Activated naive CD4-positive, alpha-beta T cell treated with anti-CD3 and anti-CD28 coated beads, Interleukin-2, amount 50 U/mL, for 24 hours (primary cell): ENCODE measurements around the gene TEF.
"Not testable (repeated sequence)": the region's sequence is repeated elsewhere in the genome, so short reads cannot be mapped to it uniquely, and the experiment has no call there.

Experiments used
- H3K27ac Mint-ChIP-seq: one replicate; pipeline ENCODE4 v1.8.0; 2021; ENCODE audit warnings: mild to moderate bottlenecking, mixed read lengths
- H3K27me3 Mint-ChIP-seq: one replicate; pipeline ENCODE4 v1.8.0; 2021; ENCODE audit warnings: mixed read lengths
- H3K36me3 Mint-ChIP-seq: one replicate; pipeline ENCODE4 v1.8.0; 2021; ENCODE audit warnings: mixed read lengths
- H3K4me1 Mint-ChIP-seq: one replicate; pipeline ENCODE4 v1.8.0; 2021; ENCODE audit warnings: mixed read lengths
- H3K4me3 Mint-ChIP-seq: one replicate; pipeline ENCODE4 v1.8.0; 2021; ENCODE audit warnings: mild to moderate bottlenecking, mixed read lengths
- H3K9me3 Mint-ChIP-seq: one replicate; pipeline ENCODE4 v1.8.0; 2021; ENCODE audit warnings: mixed read lengths

Gene TEF

GRCh38 chr22:41417622-41418390, 36.1 kb downstream of the TEF start:
- Mint-ChIP-seq H3K4me3 (no peak overlapping the region), H3K9me3 (no peaks in the 10 kb centered on the region), H3K27me3 (no peaks in the 10 kb centered on the region), H3K36me3 (no peaks in the 10 kb centered on the region), H3K27ac (no peak overlapping the region), H3K4me1 (peaks cover 19% of the 10 kb centered on the region)

GRCh38 chr22:41418717-41419116, 37.0 kb downstream of the TEF start:
- no peaks in the 10 kb centered on the region for H3K36me3 Mint-ChIP-seq
- H3K27me3 Mint-ChIP-seq: no peaks in the 10 kb centered on the region
- H3K4me1 Mint-ChIP-seq: peaks cover 19% of the 10 kb centered on the region
- H3K27ac Mint-ChIP-seq: no peak overlapping the region
- H3K4me3 Mint-ChIP-seq: no peak overlapping the region
- H3K9me3 Mint-ChIP-seq: no peaks in the 10 kb centered on the region

- no peak overlapping the region for H3K4me3 Mint-ChIP-seq
- H3K27ac Mint-ChIP-seq: peak overlapping the region; percentile 78
- H3K9me3 Mint-ChIP-seq: no peaks in the 10 kb centered on the region
Measured at GRCh38 chr22:41425660-41426365, 44.1 kb downstream of the TEF start.

DNA sequence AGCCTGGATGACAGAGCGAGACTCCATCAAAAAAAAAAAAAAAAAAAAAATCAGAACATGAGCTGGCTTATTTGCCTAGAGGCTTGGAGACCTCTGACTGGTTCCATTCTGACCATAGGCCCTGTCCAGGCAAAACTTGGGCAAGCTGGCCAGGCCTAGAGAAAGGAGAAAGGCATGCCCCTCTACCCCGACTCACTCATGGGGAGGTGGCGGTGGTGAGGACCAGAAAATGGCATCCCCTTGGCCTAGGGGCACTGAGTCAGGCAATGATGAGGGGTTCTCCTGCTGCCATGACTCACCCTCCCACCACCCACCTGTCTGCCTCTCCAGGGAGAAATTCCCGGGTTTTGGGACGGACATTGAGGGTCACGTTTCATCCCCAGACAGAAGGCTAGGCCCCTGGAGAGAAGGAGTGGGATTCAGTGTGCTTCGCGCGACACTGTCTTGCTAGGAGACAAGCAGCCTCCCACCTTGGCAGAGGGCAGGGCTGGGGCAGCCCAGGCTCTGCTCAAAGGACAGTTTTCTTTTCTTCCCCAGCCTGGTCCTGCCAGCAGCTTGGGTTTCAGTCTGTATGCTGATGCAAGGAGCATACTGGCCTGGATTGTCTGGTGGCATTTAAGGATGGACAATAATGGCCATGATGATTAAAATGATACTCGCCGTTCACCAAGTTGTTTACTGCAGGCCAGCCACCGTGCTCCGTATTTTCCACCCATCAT, 47.6 kb downstream of the TEF start:
- H3K27me3 Mint-ChIP-seq: no peaks in the 10 kb centered on the region
- no peak overlapping the region for H3K27ac Mint-ChIP-seq
- no peaks in the 10 kb centered on the region for H3K9me3 Mint-ChIP-seq
- H3K4me3 Mint-ChIP-seq: no peak overlapping the region
- H3K36me3 Mint-ChIP-seq: peaks cover 12% of the 10 kb centered on the region
- H3K4me1 Mint-ChIP-seq: peaks cover 17% of the 10 kb centered on the region

More at GRCh38 chr22:41425660-41426365, 44.1 kb downstream of the TEF start:
- Mint-ChIP-seq H3K36me3 (peaks cover 6% of the 10 kb centered on the region), H3K4me1 (peaks cover 13% of the 10 kb centered on the region), H3K27me3 (no peaks in the 10 kb centered on the region)

DNA sequence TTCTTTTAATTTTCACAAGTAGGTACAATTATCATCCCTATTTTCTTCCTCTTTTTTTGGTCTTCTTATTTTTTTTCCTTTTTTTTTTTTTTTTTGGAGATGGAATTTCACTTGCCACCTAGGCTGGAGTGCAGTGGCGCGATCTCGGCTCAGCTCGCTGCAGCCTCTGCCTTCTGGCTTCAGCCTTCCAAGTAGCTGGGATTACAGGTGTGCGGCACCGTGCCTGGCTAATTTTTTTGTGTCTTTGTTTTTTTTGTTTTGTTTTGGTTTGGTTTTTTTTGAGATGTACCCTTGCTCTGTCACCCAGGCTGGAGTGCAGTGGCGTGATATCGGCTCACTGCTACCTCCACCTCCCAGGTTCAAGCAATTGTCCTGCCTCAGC, 48.2 kb downstream of the TEF start:
- Mint-ChIP-seq H3K27ac (no peak overlapping the region), H3K9me3 (no peaks in the 10 kb centered on the region)

GRCh38 chr22:41431656-41432055, 49.9 kb downstream of the TEF start:
- no peak overlapping the region for H3K27ac Mint-ChIP-seq
- H3K4me3 Mint-ChIP-seq: no peak overlapping the region
- peaks cover 12% of the 10 kb centered on the region for H3K36me3 Mint-ChIP-seq
- no peaks in the 10 kb centered on the region for H3K9me3 Mint-ChIP-seq
- H3K4me1 Mint-ChIP-seq: peaks cover 8% of the 10 kb centered on the region
- H3K27me3 Mint-ChIP-seq: no peaks in the 10 kb centered on the region

More for the DNA sequence above, 48.2 kb downstream of the TEF start:
- Mint-ChIP-seq H3K27me3 (no peaks in the 10 kb centered on the region), H3K36me3 (peaks cover 12% of the 10 kb centered on the region), H3K4me3 (no peak overlapping the region), H3K4me1 (peaks cover 17% of the 10 kb centered on the region)

DNA sequence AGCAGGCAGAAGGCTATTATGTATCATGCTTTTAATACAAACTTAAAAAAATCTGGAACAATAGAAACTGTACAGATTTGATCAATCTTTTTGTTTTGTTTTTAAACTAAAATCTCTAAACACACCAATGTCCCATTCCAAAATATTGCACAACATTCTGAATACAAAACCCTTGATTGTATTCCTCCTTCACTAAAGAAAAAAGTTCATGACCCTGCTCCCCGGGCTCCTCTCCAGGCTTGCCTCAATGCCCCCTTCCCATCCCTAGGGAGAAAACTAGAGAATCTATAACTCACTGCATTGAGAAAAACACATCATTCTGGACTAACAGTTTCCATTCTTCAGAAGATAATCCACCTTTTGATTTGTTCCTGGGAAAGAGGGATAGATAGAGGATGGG, 51.7 kb downstream of the TEF start:
- not testable (repeated sequence) for H3K27ac Mint-ChIP-seq, H3K27me3 Mint-ChIP-seq, H3K36me3 Mint-ChIP-seq, H3K4me3 Mint-ChIP-seq, H3K4me1 Mint-ChIP-seq, H3K9me3 Mint-ChIP-seq

GRCh38 chr22:41434361-41435003, 52.7 kb downstream of the TEF start:
- not testable (repeated sequence) for H3K9me3 Mint-ChIP-seq, H3K27ac Mint-ChIP-seq, H3K36me3 Mint-ChIP-seq, H3K4me3 Mint-ChIP-seq, H3K27me3 Mint-ChIP-seq, H3K4me1 Mint-ChIP-seq

DNA sequence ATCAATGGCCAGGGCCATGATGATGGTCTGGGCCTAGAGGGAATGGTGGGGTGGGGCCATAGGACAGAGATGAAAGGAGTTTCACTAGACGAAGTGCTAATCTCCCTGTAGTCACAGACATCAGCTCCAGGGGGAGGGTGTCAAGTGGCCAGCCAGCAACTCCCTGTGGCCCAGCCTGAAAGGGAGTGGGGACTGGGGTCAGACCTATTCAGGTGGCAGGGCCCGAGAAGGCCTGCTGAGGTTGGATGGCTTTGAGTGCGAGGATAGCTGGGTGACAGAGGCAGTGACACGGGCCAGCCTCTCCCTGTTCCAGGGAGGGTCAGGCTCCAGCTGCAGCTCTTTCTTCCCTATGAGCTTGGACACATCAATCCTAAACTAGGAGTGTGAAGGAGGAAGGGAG, 53.8 kb downstream of the TEF start:
- Mint-ChIP-seq H3K4me1 (peaks cover 4% of the 10 kb centered on the region), H3K36me3 (peaks cover 9% of the 10 kb centered on the region), H3K4me3 (no peak overlapping the region), H3K27me3 (no peaks in the 10 kb centered on the region), H3K9me3 (no peaks in the 10 kb centered on the region), H3K27ac (no peak overlapping the region)

GRCh38 chr22:41436322-41437113, 54.8 kb downstream of the TEF start:
- Mint-ChIP-seq H3K27me3 (no peaks in the 10 kb centered on the region), H3K9me3 (no peaks in the 10 kb centered on the region), H3K4me1 (no peaks in the 10 kb centered on the region), H3K27ac (no peak overlapping the region), H3K4me3 (no peak overlapping the region), H3K36me3 (peaks cover 4% of the 10 kb centered on the region)

- H3K27me3 Mint-ChIP-seq: no peaks in the 10 kb centered on the region
- H3K27ac Mint-ChIP-seq: no peak overlapping the region
- H3K36me3 Mint-ChIP-seq: peaks cover 3% of the 10 kb centered on the region
- no peaks in the 10 kb centered on the region for H3K4me1 Mint-ChIP-seq
- no peak overlapping the region for H3K4me3 Mint-ChIP-seq
- H3K9me3 Mint-ChIP-seq: no peaks in the 10 kb centered on the region
Measured at GRCh38 chr22:41437198-41437597, 55.5 kb downstream of the TEF start.

- not testable (repeated sequence) for H3K27me3 Mint-ChIP-seq, H3K4me3 Mint-ChIP-seq, H3K27ac Mint-ChIP-seq, H3K9me3 Mint-ChIP-seq, H3K36me3 Mint-ChIP-seq
- peaks cover 10% of the 10 kb centered on the region for H3K4me1 Mint-ChIP-seq
Measured at GRCh38 chr22:41440511-41440910, 58.8 kb downstream of the TEF start.

GRCh38 chr22:41442240-41442792, 60.6 kb downstream of the TEF start:
- Mint-ChIP-seq H3K27ac (peak overlapping the region; percentile 35), H3K9me3 (no peaks in the 10 kb centered on the region), H3K4me1 (peaks cover 10% of the 10 kb centered on the region), H3K4me3 (no peak overlapping the region), H3K36me3 (peaks cover 3% of the 10 kb centered on the region), H3K27me3 (no peaks in the 10 kb centered on the region)

DNA sequence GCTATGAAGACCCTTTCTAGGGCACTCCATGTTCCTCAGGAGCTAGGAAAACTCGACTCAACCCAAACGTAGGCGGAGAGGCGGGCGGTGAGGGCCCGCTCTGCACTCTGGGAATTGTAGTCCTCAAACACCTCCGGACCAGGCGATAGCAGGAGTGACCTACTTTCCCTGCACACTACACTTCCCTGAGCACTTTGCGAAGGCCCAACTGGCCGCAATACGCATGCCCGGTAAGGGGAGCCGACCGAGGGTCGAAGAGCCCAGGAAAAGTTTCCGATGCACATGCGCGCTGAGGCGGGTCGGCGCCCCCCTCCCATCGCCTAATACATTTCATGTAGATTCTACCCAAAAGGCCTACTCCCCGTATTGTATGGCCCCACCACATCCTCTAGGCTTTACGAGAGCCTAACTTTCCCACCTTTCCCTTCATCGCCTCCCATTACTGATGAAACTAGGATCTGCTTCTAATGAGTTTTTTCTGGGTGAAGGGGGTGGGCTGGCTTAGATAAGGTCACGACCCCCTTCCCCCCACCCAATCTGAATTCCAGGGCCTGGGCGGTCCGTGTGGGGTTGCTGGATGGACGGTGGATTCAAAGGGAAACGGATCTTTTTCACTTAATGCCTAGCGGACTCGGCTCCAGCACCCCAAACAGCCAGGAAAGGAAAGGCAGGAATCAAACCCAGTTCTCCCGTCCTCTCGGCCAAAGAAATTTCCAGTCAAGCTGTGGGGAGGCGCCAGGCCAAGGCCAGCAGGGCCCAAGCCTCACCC, 62.8 kb downstream of the TEF start:
- Mint-ChIP-seq H3K36me3 (peaks cover 3% of the 10 kb centered on the region), H3K27me3 (no peaks in the 10 kb centered on the region), H3K4me3 (peak overlapping the region; percentile 95), H3K27ac (peak overlapping the region; percentile 89), H3K9me3 (no peaks in the 10 kb centered on the region), H3K4me1 (peaks cover 15% of the 10 kb centered on the region)
